Fibroblast of skin of left biceps (primary cell): ENCODE results near the gene GATAD2A.
"Not testable (repeated sequence)": the region's sequence is repeated elsewhere in the genome, so short reads cannot be mapped to it uniquely, and the experiment has no call there.

Experiments
- DNase-seq, 2 experiments: peaks; one replicate each; pipeline ENCODE4 v3.0.0-alpha.2; 2013; ENCODE audit warnings: low read depth in 2 of 2

GATAD2A gene

DNA sequence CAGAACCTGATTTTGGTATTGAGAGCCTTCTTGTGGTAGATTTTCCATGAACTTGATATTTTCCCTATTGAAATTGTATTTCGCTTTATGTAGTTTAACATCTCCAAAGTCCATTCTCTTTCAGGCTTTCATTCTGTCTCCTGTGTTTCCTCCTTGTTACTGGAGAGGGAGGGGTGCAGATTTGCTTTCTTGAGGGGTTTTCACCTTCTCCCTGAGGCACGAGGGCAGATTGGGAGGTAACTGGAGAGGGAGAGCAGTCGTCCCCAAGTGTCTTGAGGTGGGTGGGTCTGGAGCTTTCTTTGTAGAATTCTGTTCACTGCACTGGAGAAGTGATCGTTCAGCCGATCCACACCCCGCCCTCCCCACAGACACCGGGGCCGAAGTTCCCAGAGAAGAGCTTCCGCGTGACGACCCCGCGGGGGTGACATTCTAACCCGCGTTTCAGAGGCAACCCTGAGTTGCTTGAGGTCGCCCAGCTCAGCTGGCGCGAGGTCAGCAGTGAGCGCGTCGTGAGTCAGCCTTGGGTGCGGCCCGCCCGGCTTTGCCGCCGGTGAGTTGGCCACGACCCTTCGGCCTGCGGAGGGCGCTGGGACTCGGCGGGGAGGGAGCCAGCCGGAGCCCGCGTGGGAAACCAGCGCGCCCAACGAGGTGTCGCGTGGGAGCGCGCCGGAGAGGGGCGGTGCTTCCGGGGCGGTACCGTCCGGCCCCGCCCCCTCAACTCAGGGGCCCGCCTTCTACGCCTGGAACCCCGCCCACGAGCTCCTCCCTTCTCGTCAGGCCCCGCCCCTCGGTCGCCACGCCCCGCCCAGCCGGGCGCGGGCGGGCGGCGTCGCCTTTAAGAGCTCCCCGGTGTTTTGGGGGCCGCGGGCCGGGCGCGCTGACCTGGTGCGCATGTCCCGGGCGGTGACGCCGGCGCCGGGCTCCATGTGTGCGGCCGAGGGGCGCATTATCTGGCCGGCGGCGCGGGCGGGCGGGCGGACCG is at the start of gene GATAD2A:
Gene GATAD2A, plus strand, starts transcription at position 797 of the 982 bp plus-strand sequence. CDS start 59,671 bp downstream, outside the sequence.
- DNase-seq: peak; percentile 85

DNA sequence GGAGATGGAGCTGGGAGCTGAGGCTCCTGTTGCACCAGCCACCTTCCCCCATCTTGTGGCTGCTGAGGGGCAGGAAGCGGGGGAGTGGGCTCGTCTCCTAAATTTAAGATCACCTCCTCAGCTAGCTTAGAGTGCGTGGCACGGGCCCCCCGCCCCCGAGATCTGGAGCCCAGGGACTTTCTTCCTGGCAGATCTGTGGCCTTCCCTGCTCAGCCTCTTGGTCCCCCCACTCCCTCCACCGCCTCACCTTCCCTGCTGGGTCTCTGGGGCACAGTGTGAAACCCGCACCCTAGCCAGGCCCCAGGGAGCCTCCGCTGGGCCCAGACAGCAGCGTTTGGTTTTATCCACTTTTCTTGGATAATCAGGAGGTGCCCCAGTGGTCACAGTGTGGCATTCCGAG is 49.0 kb upstream of the GATAD2A start:
- no peak for DNase-seq

GRCh38 chr19:19356901-19357566 is 48.4 kb upstream of the GATAD2A start:
- DNase-seq: no peak

DNA sequence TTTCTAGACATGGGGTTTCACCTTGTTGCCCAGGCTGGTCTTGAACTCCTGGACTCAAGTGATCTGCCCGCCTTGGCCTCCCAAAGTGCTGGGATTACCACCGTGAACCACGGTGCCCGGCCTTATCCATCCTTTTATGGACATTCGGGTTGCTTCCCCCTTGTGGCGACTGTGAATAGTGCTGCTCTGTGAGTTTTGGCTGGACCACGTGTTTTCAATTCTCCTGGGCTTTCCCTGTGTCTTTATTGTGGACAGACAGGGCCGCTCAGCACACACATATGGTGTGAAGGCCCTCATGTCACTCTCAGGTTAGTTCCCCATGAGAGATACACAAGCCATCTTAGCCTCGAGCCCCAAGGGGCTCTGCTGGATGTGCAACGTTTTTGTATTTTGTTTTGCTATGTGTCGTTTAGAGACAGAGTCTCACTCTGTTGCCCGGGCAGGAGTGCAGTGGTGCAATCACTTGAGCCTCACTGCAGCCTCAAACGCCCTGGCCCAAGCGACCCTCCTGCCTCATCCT is 44.3 kb upstream of the GATAD2A start:
- peak; percentile 58 to 62 for DNase-seq

- DNase-seq: no peak
These were observed 43.4 kb upstream of the GATAD2A start for GRCh38 chr19:19362075-19362474.

DNA sequence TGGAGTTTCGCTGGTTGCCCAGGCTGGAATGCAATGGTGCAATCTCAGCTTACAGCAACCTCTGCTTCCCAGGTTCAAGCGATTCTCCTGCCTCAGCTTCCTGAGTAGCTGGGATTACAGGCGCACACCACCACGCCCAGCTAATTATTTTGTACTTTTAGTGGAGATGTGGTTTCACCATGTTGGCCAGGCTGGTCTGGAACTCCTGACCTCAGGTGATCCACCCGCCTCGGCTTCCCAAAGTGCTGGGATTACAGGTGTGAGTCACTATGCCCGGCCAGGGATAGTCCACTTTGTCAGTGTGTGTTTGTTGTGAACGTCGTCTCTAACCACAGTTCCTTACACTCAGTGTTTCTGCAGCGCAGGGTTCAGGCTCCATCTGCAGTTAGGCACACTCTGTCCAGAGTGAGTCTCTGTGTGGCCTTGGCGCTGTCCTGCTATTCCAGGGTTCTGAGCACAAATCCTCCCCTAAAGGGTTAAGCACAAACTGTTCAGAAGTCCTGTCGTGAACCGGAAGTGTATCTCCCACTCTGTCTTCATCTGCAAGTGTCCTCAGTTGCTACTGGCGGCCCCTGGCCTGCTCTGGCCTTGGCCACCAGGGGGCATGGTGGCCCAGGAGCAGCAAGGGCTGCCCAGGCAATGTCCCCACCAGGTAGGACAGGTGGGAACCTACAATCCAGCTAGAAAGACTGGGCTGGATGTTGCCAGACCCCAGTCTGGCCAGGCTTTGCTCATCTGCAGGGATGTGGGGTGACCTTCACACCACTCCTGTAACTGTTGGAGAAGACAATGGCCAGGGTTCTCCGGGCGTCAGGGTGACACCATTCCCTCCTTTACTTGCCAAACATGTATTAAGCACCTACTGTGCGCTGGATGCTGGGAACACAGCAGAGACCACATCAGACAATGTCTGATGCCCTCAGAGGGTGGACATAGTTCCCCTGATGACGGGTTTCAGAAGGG is 38.8 kb upstream of the GATAD2A start:
- no peak for DNase-seq

- no peak for DNase-seq
These were observed 37.4 kb upstream of the GATAD2A start for GRCh38 chr19:19368087-19368486.

GRCh38 chr19:19371059-19371458 is 34.4 kb upstream of the GATAD2A start:
- no peak for DNase-seq

DNA sequence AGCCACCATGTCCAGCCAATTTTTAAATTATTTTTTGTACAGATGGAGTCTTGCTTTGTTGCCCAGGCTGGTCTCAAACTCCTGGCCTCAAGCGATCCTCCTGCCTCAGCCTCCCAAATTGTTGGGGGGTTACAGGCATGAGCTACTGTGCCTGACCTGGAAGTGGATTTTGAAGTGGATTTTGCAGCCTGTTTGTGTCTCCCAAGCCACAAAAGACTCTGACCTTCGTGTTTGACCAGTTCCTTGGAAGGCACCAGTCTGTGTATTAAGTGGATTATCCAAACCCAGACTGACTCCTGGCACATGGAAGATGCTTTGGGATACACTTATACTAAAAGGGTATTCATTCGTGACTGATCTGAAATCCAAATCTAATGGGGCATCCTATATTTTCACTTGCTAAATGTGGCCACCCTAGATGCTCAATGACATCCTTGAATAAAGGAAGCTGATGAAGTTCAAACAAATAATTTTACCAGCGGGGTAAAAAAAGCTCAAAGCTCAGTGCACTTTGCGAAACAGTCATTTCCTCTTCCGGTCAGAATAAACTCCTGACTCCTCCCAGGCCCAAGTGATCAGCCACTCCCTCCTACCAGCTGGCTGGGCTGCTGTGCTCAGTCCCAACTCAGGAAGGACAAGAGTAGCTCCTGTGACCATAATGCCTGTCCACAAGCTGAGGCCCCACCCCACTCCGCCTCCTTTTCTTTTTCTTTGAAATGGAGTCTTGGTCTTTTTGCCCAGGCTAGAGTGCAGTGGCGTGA is 32.6 kb upstream of the GATAD2A start:
- no peak for DNase-seq

DNA sequence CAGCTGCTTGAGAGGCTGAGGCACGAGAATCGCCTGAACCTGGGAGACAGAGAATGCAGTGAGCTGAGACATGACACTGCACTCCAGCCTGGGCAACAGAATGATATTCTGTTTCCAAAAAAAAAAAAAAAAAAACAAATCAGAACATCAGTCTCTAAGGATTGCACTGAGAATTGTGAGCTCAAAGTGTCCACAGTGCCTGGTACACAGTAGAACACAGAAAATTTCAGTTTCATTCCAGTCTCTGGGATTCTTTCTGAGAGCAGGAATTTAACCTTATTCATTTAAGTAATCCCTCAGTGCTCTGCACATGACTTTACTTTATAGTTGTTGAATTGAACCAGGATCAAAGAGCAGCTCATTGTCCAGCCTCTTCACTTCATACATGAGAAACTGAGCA is 25.9 kb upstream of the GATAD2A start:
- no peak for DNase-seq

DNA sequence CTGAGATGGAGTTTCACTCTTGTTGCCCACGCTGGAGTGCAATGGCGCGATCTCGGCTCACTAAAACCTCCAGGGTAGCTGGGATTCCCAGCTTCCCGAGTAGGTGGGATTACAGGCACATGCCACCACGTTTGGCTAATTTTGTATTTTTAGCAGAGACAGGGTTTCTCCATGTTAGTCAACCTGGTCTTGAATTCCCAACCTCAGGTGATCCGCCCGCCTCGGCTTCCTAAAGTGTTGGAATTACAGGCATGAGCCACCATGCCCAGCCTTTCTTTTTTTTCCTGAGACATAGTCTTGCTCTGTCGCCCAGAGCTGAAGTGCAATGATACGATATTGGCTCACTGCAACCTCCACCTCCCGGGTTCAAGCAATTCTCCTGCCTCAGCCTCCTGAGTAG is 25.2 kb upstream of the GATAD2A start:
- DNase-seq: not testable (repeated sequence)

- DNase-seq: no peak
These were observed 24.2 kb upstream of the GATAD2A start for GRCh38 chr19:19381007-19381926.

GRCh38 chr19:19382118-19382517 is 23.4 kb upstream of the GATAD2A start:
- DNase-seq: no peak

DNA sequence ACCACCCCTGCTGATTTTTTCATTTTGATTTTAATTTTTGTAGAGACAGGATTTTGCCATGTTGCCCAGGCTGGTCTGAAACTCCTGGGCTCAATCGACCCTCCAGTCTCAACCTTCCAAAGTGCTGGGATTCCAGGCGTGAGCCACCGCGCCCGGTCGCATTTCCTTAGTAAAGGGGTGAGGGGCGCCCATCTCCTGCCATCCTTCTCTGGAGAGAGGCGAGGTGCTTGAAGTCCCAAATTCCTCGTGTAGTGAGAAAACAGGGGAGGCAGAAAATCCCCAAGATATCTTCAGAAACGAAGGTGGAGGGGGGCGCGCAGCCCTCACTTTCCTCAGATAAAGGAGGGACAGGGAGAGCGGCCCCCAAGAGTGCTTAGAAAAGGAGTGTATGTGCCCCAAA is 21.0 kb upstream of the GATAD2A start:
- DNase-seq: no peak

GRCh38 chr19:19385131-19385895 is 20.2 kb upstream of the GATAD2A start:
- peak; percentile 99 for DNase-seq

GRCh38 chr19:19385896-19386869 is 19.3 kb upstream of the GATAD2A start:
- DNase-seq: no peak

DNA sequence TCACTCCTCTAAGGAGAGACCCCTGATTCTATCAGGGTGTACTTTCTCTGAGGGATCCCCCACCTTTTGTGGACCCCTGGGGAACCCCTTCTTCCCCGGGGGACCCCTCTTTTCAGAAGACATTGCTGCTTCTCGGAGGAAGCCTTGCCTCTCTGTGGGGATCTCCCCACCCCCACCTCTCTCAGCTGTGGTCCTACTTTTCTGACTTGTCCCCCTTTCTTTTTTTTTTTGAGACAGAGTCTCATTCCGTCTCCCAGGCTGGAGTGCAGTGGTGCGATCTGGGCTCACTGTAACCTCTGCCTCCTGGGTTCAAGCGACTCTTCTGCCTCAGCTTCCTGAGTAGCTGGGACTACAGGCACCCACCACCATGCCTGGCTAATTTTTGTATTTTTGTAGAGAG is 18.4 kb upstream of the GATAD2A start:
- DNase-seq: no peak
